Large intestine (tissue), 3 donors: Measurements from ENCODE around the gene THRB. TPM values are rescaled to one million over a fixed set of nuclear protein-coding genes. Genes with fewer than 3 reads are reported as not detected.

Experiments
- DNase-seq, 2 donors: peaks; one replicate each; pipeline versions ENCODE4 v3.0.0 to v3.0.0-alpha.2; 2013
- H3K27ac ChIP-seq: one replicate; pipeline ENCODE4 v1.5.1; 2013; ENCODE audit warnings: low read length
- H3K27me3 ChIP-seq: 2 replicates; pipeline ENCODE4 v1.6.1; 2013; ENCODE audit warnings: low read length; ENCODE audit not compliant: control insufficient read depth, insufficient read depth
- H3K36me3 ChIP-seq: 2 replicates; pipeline ENCODE4 v1.6.1; 2013; ENCODE audit warnings: low read length; ENCODE audit not compliant: control insufficient read depth, insufficient read depth
- H3K4me1 ChIP-seq: one replicate; pipeline ENCODE4 v1.6.1; 2013; ENCODE audit warnings: low read length; ENCODE audit not compliant: control insufficient read depth, insufficient read depth
- H3K4me3 ChIP-seq: one replicate; pipeline ENCODE4 v1.5.1; 2013; ENCODE audit warnings: low read length
- H3K9me3 ChIP-seq: one replicate; pipeline ENCODE4 v1.6.1; 2013; ENCODE audit warnings: mild to moderate bottlenecking, low read depth, low read length, moderate library complexity; ENCODE audit not compliant: control insufficient read depth
- WGBS: methylation state at CpG from one replicate; pipeline ENCODE4 v1.1.5; 2013; ENCODE audit warnings: low lambda C conversion rate; ENCODE audit not compliant: insufficient coverage; 5-methylcytosine and 5-hydroxymethylcytosine counted together
- polyA plus RNA-seq: library from polyadenylated mRNA; unstranded; fragments of 120-200 nt; gene quantifications from one replicate; pipeline ENCODE4 v1.2.1, GENCODE V29; 2013

Gene THRB
- polyA plus RNA-seq, 1 donor: 38.3 TPM

GRCh38 chr3:24475925-24476324, 18.7 kb downstream of the THRB start:
- Histone ChIP-seq H3K9me3 (no peaks in the 10 kb centered on the region), H3K4me1 (no peaks in the 10 kb centered on the region), H3K36me3 (peaks cover 2% of the 10 kb centered on the region), H3K27ac (no peak overlapping the region), H3K4me3 (no peak overlapping the region), H3K27me3 (no peaks in the 10 kb centered on the region)
- DNase-seq: no peak
- no CpG with 5 or more reads among the region's 1 CpG for WGBS

- no peaks in the 10 kb centered on the region for H3K4me1 ChIP-seq
- no peak overlapping the region for H3K27ac ChIP-seq
- H3K27me3 ChIP-seq: no peaks in the 10 kb centered on the region
- no peak for DNase-seq
- H3K9me3 ChIP-seq: no peaks in the 10 kb centered on the region
- 100% methylated on average over 4 of the region's 4 CpGs for WGBS
- no peak overlapping the region for H3K4me3 ChIP-seq
- peaks cover 2% of the 10 kb centered on the region for H3K36me3 ChIP-seq
These were observed 19.8 kb downstream of the THRB start for GRCh38 chr3:24474862-24475261.

- no peaks in the 10 kb centered on the region for H3K4me1 ChIP-seq
- no peaks in the 10 kb centered on the region for H3K27me3 ChIP-seq
- H3K27ac ChIP-seq: no peak overlapping the region
- no peaks in the 10 kb centered on the region for H3K9me3 ChIP-seq
- no peak overlapping the region for H3K4me3 ChIP-seq
- WGBS: no CpG with 5 or more reads among the region's 1 CpG
- peaks cover 2% of the 10 kb centered on the region for H3K36me3 ChIP-seq
- DNase-seq: no peak
These were observed 22.3 kb downstream of the THRB start for GRCh38 chr3:24472358-24472757.

- Histone ChIP-seq H3K27me3 (no peaks in the 10 kb centered on the region), H3K4me3 (no peak overlapping the region), H3K9me3 (no peaks in the 10 kb centered on the region), H3K4me1 (no peaks in the 10 kb centered on the region), H3K27ac (no peak overlapping the region), H3K36me3 (peaks cover 2% of the 10 kb centered on the region)
- no peak for DNase-seq
- no CpG with 5 or more reads among the region's 1 CpG for WGBS
These were observed 23.2 kb downstream of the THRB start for GRCh38 chr3:24471486-24471885.

DNA sequence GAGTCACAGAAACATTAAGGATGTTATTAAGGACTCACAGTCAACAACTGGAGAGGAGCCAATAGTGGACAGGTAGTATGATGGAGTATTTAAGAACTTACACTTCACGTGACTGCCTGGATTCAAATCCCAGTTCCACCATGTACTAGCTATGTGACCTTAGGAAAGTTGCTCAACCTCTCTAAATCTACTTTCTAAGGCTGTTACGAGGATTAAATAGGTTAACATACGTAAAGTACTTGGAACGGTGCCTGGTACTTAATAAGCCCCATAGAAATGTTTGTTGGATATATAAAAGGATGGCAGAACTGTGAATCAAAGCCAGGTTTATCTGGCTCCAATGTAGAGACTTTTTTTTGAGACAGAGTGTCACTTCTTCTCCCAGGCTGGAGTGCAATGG, 24.4 kb downstream of the THRB start:
- no peaks in the 10 kb centered on the region for H3K27me3 ChIP-seq
- H3K4me1 ChIP-seq: no peaks in the 10 kb centered on the region
- no peak for DNase-seq
- H3K9me3 ChIP-seq: no peaks in the 10 kb centered on the region
- WGBS: no CpG with 5 or more reads among the region's 4 CpGs
- H3K27ac ChIP-seq: no peak overlapping the region
- H3K36me3 ChIP-seq: peaks cover 2% of the 10 kb centered on the region
- H3K4me3 ChIP-seq: no peak overlapping the region

DNA sequence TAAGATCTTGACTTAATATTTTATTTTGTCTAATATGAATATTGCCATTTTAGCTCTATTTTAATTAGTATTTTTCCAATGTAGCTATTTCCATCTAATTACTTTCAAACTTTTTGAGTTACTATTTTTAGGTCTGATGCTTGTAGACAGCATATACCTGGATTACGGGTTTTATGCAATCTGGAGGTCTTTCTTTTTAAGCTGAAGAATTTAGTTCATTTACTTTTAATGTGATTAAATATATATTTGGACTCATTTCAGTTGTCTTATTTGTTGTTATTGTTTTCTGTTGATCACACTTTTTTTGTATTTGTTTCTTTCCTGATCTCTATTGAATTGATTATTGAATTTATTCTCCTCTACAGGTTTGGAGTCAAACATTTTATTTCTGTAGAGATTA, 30.3 kb downstream of the THRB start:
- no peak for DNase-seq
- Histone ChIP-seq H3K27me3 (no peaks in the 10 kb centered on the region), H3K9me3 (no peaks in the 10 kb centered on the region), H3K4me3 (no peak overlapping the region), H3K27ac (no peak overlapping the region), H3K4me1 (no peaks in the 10 kb centered on the region), H3K36me3 (no peaks in the 10 kb centered on the region)
- 100% methylated on average over 1 of the region's 1 CpG for WGBS

DNA sequence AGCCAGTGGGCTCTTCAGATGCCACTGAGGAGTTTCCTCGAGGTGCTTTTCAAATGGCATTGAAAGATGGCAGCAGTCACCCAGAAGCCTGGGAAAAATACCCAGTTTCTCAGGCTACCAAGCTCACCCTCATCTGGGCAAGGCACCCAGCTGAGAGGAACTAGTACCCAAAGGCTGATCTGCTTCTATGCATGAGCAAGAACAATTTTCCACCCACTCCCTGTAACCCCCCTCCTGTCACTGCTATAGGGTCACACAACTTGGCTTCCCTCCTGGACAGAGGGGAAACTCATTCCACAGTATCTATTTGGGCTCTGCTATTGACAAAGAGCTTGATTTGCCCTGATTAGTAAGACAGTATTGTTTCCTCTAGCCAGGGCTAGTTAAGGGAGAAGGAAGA, 31.9 kb downstream of the THRB start:
- Histone ChIP-seq H3K4me1 (no peaks in the 10 kb centered on the region), H3K4me3 (no peak overlapping the region), H3K27ac (peak overlapping the region; percentile 8), H3K9me3 (no peaks in the 10 kb centered on the region), H3K27me3 (no peaks in the 10 kb centered on the region), H3K36me3 (no peaks in the 10 kb centered on the region)
- no peak for DNase-seq
- no CpG with 5 or more reads among the region's 1 CpG for WGBS

DNA sequence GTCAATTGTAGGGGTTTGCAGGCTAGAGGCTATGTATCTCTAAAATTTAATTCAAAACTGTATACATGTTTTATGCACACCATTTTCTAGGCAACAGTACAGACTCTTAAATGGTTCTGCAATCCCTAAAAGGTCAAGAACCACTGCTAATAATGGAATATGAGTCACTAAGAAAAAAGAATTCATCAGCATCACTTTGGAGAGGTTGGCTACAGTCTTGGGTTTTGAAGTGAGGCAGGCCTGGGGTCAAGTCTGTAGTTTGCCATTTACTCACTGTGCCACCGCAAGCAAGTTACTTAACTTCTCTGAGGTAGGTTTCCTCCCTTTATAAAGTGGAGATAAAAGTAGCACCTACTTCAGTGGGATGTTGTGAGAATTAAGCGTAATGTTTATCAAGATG, 33.7 kb downstream of the THRB start:
- no peak overlapping the region for H3K27ac ChIP-seq
- H3K36me3 ChIP-seq: no peaks in the 10 kb centered on the region
- H3K4me3 ChIP-seq: no peak overlapping the region
- H3K4me1 ChIP-seq: no peaks in the 10 kb centered on the region
- H3K9me3 ChIP-seq: no peaks in the 10 kb centered on the region
- DNase-seq: no peak
- no peaks in the 10 kb centered on the region for H3K27me3 ChIP-seq
- 83% methylated on average over 1 of the region's 2 CpGs for WGBS

GRCh38 chr3:24457719-24458118, 36.9 kb downstream of the THRB start:
- H3K4me3 ChIP-seq: no peak overlapping the region
- no peak for DNase-seq
- no peaks in the 10 kb centered on the region for H3K27me3 ChIP-seq
- H3K27ac ChIP-seq: peak overlapping the region; percentile 2
- no peaks in the 10 kb centered on the region for H3K36me3 ChIP-seq
- H3K9me3 ChIP-seq: no peaks in the 10 kb centered on the region
- 60% methylated on average over 1 of the region's 2 CpGs for WGBS
- peaks cover 18% of the 10 kb centered on the region for H3K4me1 ChIP-seq

GRCh38 chr3:24454856-24455255, 39.8 kb downstream of the THRB start:
- Histone ChIP-seq H3K27ac (peak overlapping the region; percentile 62), H3K36me3 (no peaks in the 10 kb centered on the region), H3K9me3 (no peaks in the 10 kb centered on the region), H3K4me3 (no peak overlapping the region), H3K4me1 (peaks cover 33% of the 10 kb centered on the region), H3K27me3 (no peaks in the 10 kb centered on the region)
- WGBS: 0% methylated on average over 1 of the region's 3 CpGs
- peak; percentile 50 to 68 for DNase-seq

DNA sequence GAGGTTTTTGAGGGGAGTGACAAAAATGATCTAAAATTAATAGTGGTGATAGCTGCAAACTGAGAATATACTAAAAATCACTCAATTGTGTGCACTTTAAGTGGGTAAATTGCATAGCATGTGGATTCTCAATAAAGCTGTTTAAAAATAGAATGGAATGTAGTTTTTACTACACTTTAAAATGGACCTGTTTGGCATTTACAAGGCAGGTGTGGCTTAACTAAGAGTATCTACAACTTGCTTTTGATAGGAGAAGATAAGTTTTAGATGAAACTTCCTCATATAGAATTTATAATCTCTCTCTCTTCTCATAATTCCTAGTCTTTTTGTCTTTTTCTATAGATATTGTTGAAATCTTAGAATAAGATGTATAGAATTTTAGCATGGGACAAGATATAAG, 40.3 kb downstream of the THRB start:
- Histone ChIP-seq H3K27me3 (no peaks in the 10 kb centered on the region), H3K27ac (peak overlapping the region; percentile 62), H3K9me3 (no peaks in the 10 kb centered on the region), H3K4me3 (no peak overlapping the region), H3K4me1 (peaks cover 37% of the 10 kb centered on the region), H3K36me3 (no peaks in the 10 kb centered on the region)
- DNase-seq: no peak
